GM19324 (cell line): Measurements from ENCODE around the gene PXDC1.

ENCODE experiments used
- ATAC-seq: cut with Tn5 transposase; IDR thresholded peaks from one replicate; pipeline ENCODE4 v1.9.1; 2021; ENCODE audit warnings: mild to moderate bottlenecking, moderate library complexity; ENCODE audit not compliant: unreplicated experiment, low FRiP score

The PXDC1 gene

GRCh38 chr6:3719462-3720308 lies 31.8 kb downstream of the PXDC1 start:
- no peak for ATAC-seq

DNA sequence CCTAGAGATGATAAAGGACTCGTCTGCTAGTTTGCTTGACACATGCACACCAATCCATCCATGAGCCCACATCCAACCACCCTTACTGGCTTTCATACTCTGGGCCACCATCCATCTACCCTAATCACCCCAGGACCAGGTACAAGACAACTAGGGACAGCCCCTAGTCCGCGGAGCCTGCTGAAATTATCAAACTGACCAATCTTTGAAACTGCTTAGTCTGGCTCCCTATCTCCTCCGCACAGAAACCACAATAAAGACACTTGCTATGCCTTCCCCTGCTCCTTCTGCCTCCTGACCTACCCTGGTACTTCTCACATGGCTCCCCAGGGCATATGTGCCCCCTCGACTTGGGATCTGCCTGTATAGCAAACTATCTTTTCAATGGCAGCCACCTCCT lies 33.1 kb downstream of the PXDC1 start:
- ATAC-seq: no peak

- no peak for ATAC-seq
Observed at GRCh38 chr6:3715285-3715684, 36.2 kb downstream of the PXDC1 start.

DNA sequence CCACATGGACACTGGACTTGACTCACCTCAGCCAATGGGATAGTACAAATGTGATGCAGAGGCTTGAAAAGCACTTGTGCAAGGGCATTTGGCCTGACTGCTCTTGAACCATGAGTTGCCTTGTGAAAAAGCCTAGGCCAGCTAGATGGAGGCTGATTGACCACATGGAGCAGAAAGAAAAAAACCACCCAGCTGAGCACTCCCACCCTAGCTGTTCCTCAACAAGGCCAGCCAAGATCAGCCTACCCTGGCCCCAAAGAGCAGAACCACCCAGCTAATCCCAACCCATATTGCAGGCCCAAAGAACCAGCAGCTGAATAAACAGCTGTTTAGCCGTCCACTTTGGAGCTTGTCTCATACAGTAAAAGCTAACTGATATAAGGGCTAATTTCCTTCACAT lies 36.7 kb downstream of the PXDC1 start:
- ATAC-seq: no peak

DNA sequence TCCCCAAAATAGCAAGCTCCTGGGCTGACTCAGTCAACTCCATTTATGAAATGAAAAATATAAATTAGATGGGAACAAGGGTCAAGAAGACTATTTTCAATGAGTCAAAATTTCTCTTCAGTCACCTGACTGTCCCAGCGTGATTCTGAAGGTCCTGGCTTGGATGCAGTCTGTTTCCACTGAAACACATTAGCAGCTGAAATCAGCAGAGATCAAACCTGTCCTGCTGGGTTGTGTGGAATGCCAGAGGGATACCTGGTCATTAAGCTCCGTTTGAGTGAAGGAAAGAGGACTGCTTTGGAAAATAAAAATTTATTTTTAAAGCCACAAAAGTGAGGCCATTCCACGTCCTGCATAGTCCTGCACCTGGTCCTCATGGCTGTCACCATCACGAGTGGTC lies 37.4 kb downstream of the PXDC1 start:
- ATAC-seq: no peak

DNA sequence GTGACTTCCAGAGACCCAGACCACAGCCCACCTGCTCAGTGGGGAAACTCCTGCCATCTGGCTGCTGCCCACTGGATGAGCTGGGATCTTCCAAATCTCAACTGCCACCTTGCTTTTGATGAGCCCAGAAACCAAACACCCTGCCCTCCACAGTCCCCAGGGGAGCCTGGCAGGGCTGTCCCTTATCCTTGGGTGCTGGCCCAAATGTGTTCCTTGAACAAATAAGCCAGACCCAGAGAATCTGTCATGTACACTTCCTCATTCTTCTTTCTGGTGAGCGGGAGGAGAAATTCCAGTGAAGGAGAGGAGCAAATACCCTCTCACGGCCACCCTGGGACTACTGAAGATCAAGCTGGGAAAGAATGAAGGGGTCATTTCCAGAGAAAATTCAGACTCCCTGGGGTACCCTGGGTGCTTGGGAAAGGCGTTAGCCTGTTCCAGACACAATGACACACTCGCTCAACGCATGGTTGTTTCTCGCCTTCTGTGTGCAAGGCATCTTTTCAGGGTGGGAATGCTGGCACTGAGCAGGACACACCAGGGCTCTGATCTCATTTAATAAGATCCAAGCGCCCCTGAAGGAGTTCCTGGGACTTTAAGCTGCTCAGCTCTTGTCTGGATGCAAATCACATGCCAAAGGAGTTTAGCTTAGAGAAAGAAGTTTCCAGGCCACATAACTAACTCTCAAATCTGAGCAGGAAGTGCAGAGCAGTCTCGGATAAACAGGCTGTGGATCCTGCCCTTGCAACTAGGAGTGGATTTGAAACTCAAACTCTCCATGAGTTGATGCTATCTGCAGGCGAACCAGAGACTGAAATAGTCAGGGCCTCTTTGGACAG lies 38.5 kb downstream of the PXDC1 start:
- ATAC-seq: no peak

GRCh38 chr6:3711776-3712175 lies 39.7 kb downstream of the PXDC1 start:
- ATAC-seq: no peak

GRCh38 chr6:3710403-3710802 lies 41.1 kb downstream of the PXDC1 start:
- ATAC-seq: no peak

GRCh38 chr6:3708540-3708939 lies 43.0 kb downstream of the PXDC1 start:
- ATAC-seq: no peak

GRCh38 chr6:3707751-3708412 lies 43.6 kb downstream of the PXDC1 start:
- no peak for ATAC-seq

GRCh38 chr6:3707024-3707423 lies 44.5 kb downstream of the PXDC1 start:
- no peak for ATAC-seq

DNA sequence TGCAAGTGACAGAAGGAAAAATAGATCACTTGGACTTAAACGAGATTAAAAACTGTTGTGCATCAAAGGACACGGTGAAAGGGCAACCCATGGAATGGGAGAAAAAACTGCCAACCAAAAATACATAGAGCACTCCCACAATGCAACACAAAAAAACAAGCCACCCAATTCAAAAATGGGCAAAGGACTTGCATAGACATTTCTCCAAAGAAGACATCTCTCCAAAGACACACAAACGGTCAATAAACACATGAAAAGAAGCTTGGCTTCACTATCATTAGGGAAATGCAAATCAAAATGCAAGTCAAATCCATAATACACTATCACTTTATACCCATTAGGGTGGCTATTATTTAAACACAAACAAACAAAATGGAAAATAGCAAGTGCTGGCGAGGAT lies 45.0 kb downstream of the PXDC1 start:
- no peak for ATAC-seq

- ATAC-seq: no peak
Observed at GRCh38 chr6:3701631-3702030, 49.9 kb downstream of the PXDC1 start.

- no peak for ATAC-seq
Observed at GRCh38 chr6:3699231-3699630, 52.3 kb downstream of the PXDC1 start.

DNA sequence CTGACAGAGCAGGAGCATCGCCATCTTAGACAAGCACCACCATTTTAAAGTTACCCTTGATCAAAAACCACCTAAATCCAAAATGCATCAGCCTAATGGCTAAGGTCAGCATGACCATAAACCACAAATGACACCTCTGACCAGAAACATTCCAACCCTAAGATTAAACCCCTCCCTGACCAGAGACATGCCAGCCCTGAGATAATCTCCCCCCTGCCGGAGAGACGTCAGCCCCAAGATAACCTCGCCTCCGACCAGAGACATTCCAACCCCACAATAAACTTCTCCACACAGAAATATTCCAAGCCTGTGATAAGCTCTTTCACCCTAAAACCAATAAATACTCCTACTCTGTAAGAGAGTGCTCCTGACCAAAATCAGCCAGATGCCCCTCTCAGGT lies 53.5 kb downstream of the PXDC1 start:
- ATAC-seq: no peak

- ATAC-seq: no peak
Observed at GRCh38 chr6:3697609-3698008, 53.9 kb downstream of the PXDC1 start.

DNA sequence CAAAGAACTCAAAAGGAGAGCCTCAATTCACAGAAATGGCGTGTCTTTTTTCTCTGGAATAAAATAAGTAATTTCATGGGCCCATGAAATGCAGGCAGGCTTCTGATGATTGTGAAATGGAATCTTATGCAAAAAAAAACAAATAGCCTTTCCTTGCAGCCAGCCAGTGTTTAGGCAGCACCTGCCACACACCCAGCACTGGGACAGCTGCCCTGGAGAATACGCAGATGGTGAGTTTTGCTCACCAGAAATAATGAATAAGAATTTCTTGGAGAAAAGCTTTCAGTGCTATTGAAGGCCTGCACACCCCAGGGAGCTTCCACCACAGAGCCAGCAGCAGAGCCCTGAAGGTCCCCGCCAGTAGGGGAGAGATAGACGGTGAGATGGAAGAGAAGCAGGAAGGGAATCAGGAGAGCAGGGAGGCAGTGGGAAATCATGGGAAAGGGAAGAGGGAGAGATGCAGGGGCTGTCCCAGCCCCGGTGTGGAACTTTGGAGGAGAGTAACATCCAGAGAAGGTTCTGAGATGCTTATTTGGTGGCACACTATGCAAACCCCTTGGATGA lies 54.9 kb downstream of the PXDC1 start:
- ATAC-seq: no peak

- no peak for ATAC-seq
Observed at GRCh38 chr6:3695065-3695817, 56.3 kb downstream of the PXDC1 start.

DNA sequence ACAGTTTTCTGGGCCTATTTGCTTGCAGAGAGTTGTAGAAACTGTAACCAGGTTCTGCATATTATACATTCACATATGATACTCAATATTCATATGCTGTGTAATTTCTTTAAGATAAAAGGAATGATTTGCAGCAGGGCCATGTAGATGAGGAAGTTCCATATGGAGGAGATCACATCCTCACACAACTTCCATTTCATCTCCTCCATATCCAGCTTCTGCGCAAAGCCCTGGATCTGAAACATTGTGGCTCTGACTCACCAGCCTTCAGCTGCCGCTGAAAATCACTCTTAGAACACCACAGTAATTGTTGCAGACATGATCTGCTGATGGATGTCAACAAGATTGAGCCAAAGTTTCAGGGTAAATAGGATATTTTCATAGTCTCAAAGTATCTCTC lies 57.7 kb downstream of the PXDC1 start:
- ATAC-seq: no peak

DNA sequence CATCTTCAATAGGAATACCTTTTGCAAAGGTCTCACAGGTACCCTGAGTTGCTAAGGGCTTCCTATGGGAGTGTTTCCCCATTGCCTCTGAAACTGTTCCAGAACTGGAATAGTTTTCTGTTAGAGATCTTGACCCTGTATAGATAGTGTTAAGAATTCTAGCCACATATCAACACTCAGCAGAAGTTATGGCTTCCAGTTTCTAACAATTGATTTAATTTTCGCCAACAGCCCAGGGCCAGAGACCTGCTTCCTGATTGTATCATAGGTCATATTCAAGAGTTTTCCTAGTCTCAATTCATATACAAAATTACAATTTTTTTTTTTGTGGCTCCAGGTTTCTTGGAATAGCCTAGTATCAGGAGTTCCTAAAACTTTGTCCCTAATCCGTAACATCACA lies 61.0 kb downstream of the PXDC1 start:
- ATAC-seq: no peak
